ENCODE measurements around the gene TPSD1. TPM values are rescaled to one million over a fixed set of nuclear protein-coding genes. Genes with fewer than 3 reads are reported as not detected.

The TPSD1 gene
- total and polyA plus RNA-seq, 2 donors (not counting 1 experiment from before 2014, with no cell fraction given) = not detected

- no peak overlapping the region for H3K4me3 ChIP-seq (ENCODE audit: control extremely low read depth in 1 of 5, extremely low read depth in 1 of 5, insufficient read depth in 1 of 5, low read depth in 2 of 5, low read length in 4 of 5)
- 54% methylated on average over 20 of the region's 21 CpGs for WGBS (ENCODE audit: insufficient coverage)
These were observed 21.9 kb downstream of the TPSD1 start for GRCh38 chr16:1277617-1278282.

More at GRCh38 chr16:1277617-1278282, 21.9 kb downstream of the TPSD1 start:
- Histone ChIP-seq H3K4me1 (ENCODE audit: control insufficient read depth in 2 of 2, insufficient read depth in 2 of 2, low read length in 2 of 2) (no peaks in the 10 kb centered on the region), H3K79me2 (ENCODE audit: control insufficient read depth, insufficient read depth, low read length) (no peaks in the 10 kb centered on the region), H3K27ac (ENCODE audit: low read length in 2 of 2) (no peak overlapping the region), H4K20me1 (ENCODE audit: control insufficient read depth, insufficient read depth, low read length, poor library complexity, severe bottlenecking) (no peaks in the 10 kb centered on the region), H3K4me2 (replicated peaks; ENCODE audit: low read depth, low read length, poor library complexity, severe bottlenecking) (no peak overlapping the region), H3K9me3 (ENCODE audit: control extremely low read depth in 1 of 3, control insufficient read depth in 2 of 3, insufficient read depth in 1 of 3, low read length in 2 of 3) (no peaks in the 10 kb centered on the region), H2AFZ (ENCODE audit: insufficient read depth, low read depth, low read length, poor library complexity, severe bottlenecking) (no peak overlapping the region), H3K27me3 (replicated peaks in 1 of 4; ENCODE audit: control extremely low read depth in 1 of 4, control insufficient read depth in 3 of 4, insufficient read depth in 4 of 4, low read length in 3 of 4) (peaks cover 0 to 9% (median 0%) of the 10 kb centered on the region in 4 experiments), H3K36me3 (replicated peaks in 1 of 2; ENCODE audit: control extremely low read depth in 1 of 2, control insufficient read depth in 1 of 2, extremely low read depth in 1 of 2, insufficient read depth in 2 of 2, low read length in 1 of 2) (no peaks in the 10 kb centered on the region), H3K9ac (ENCODE audit: low read length) (no peak overlapping the region)
- H3K4me3 Mint-ChIP-seq = no peak overlapping the region
- H3K9me3 Mint-ChIP-seq (ENCODE audit: insufficient read depth) = no peaks in the 10 kb centered on the region
- no peak for ATAC-seq (ENCODE audit: low read depth)
- no peak overlapping the region for H3K27ac Mint-ChIP-seq
- no peak for DNase-seq
- ChIA-PET POLR2A (no interaction called here), CTCF (interaction anchor here (0.6 kb wide), 1 partner anchor 218 kb away, joined by 3 read pairs; no protein-coding TSS in a partner anchor)
- no peaks in the 10 kb centered on the region for H3K4me1 Mint-ChIP-seq
- peaks cover 14% of the 10 kb centered on the region for H3K27me3 Mint-ChIP-seq
- TF ChIP-seq EZH2 (IDR thresholded peaks at IDR 0.05; ENCODE audit: borderline replicate concordance, insufficient read depth, low read depth, low read length, poor library complexity, severe bottlenecking) = no peak
- no peak for TF ChIP-seq CTCF (IDR thresholded peaks at IDR 0.05)
- intact Hi-C loops (cut with micrococcal nuclease) = no loop called here
